Testis (tissue), 2 donors: Measurements from ENCODE around the gene CA9.

Experiments
- POLR2A ChIP-seq: fragments of 450-650 bp; IDR thresholded peaks from one replicate; pipeline ENCODE4 v1.6.1; 2017; ENCODE audit warnings: antibody characterized with exemption, mild to moderate bottlenecking, moderate library complexity
- TF ChIP-seq, protein P1 (sequence below), 3 experiments: fragments of 450-650 bp in 2 of 3; fragments of 200-600 bp in 1 of 3; sonication (generic) in 1 of 3; IDR thresholded peaks; one replicate each; pipeline ENCODE4 v1.5.1; 2016 to 2019; ENCODE audit warnings: antibody characterized with exemption in 3 of 3, mild to moderate bottlenecking in 2 of 3, moderate library complexity in 1 of 3

DNA sequence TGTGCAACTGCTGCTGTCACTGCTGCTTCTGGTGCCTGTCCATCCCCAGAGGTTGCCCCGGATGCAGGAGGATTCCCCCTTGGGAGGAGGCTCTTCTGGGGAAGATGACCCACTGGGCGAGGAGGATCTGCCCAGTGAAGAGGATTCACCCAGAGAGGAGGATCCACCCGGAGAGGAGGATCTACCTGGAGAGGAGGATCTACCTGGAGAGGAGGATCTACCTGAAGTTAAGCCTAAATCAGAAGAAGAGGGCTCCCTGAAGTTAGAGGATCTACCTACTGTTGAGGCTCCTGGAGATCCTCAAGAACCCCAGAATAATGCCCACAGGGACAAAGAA, 265 bp downstream of the CA9 start:
- no peak for TF ChIP-seq POLR2A
- TF ChIP-seq, protein P1, sequence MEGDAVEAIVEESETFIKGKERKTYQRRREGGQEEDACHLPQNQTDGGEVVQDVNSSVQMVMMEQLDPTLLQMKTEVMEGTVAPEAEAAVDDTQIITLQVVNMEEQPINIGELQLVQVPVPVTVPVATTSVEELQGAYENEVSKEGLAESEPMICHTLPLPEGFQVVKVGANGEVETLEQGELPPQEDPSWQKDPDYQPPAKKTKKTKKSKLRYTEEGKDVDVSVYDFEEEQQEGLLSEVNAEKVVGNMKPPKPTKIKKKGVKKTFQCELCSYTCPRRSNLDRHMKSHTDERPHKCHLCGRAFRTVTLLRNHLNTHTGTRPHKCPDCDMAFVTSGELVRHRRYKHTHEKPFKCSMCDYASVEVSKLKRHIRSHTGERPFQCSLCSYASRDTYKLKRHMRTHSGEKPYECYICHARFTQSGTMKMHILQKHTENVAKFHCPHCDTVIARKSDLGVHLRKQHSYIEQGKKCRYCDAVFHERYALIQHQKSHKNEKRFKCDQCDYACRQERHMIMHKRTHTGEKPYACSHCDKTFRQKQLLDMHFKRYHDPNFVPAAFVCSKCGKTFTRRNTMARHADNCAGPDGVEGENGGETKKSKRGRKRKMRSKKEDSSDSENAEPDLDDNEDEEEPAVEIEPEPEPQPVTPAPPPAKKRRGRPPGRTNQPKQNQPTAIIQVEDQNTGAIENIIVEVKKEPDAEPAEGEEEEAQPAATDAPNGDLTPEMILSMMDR (IDR thresholded peaks at IDR 0.05): no peak
